Calu3 (cell line): ENCODE data around the gene TBX2. TPM values are rescaled to one million over a fixed set of nuclear protein-coding genes. Genes with fewer than 3 reads are reported as not detected.

Experiments
- BruUV-seq: library from RNA; stranded (reverse); fragments of 400-500 nt; replicated peaks from 2 replicates; lab custom pipeline; 2021; lab: Mats Ljungman, UMichigan
- CTCF ChIA-PET: fragments of 300-600 bp; sonication (Branson Sonifier 250); formaldehyde crosslinking; loops from one replicate; lab custom pipeline; 2022; ENCODE audit warnings: antibody characterized with exemption; lab: Charles Lee
- DNase-seq: peaks from one replicate; pipeline ENCODE4 v3.0.0; 2022
- H3K27ac Mint-ChIP-seq: one replicate; pipeline ENCODE4 v1.8.0; 2022; ENCODE audit warnings: mixed read lengths; ENCODE audit not compliant: unreplicated experiment
- H3K27me3 Mint-ChIP-seq: one replicate; pipeline ENCODE4 v1.8.0; 2022; ENCODE audit warnings: mixed read lengths; ENCODE audit not compliant: unreplicated experiment
- H3K36me3 Mint-ChIP-seq: one replicate; pipeline ENCODE4 v1.8.0; 2022; ENCODE audit warnings: mild to moderate bottlenecking, moderate library complexity, mixed read lengths; ENCODE audit not compliant: insufficient read depth, unreplicated experiment
- H3K4me1 Mint-ChIP-seq: one replicate; pipeline ENCODE4 v1.8.0; 2022; ENCODE audit warnings: mild to moderate bottlenecking, low read depth, mixed read lengths; ENCODE audit not compliant: unreplicated experiment
- H3K4me3 Mint-ChIP-seq: one replicate; pipeline ENCODE4 v1.8.0; 2022; ENCODE audit warnings: mild to moderate bottlenecking, low read depth, moderate library complexity, mixed read lengths; ENCODE audit not compliant: unreplicated experiment
- H3K9me3 Mint-ChIP-seq: one replicate; pipeline ENCODE4 v1.8.0; 2022; ENCODE audit warnings: low read depth, mixed read lengths; ENCODE audit not compliant: unreplicated experiment
- CTCF ChIP-seq: fragments of 200-600 bp; IDR thresholded peaks from one replicate; pipeline ENCODE4 v1.8.0; 2022; ENCODE audit warnings: antibody characterized with exemption; ENCODE audit not compliant: unreplicated experiment
- intact Hi-C: fragments of 100-400 bp; cut with micrococcal nuclease; formaldehyde crosslinking; loops from one replicate; pipeline ENCODE4 v1.10.0; 2022; ENCODE audit not compliant: unreplicated experiment
- total RNA-seq: library from RNA; stranded (reverse); gene quantifications from 2 replicates; pipeline ENCODE4 v1.2.3, GENCODE V29; 2022

Gene TBX2
- total RNA-seq, 1 experiment from 2014 or later, result 0.14 TPM

GRCh38 chr17:61416211-61416539 is 16.5 kb downstream of the TBX2 start:
- peaks cover 28% of the 10 kb centered on the region for H3K27me3 Mint-ChIP-seq
- no peaks in the 10 kb centered on the region for H3K9me3 Mint-ChIP-seq
- CTCF ChIA-PET, result interaction anchor here (1.2 kb wide), 1 partner anchor 159 kb away, joined by 5 read pairs; no protein-coding TSS in a partner anchor
- intact Hi-C loops, result no loop called here
- peaks cover 10% of the 10 kb centered on the region for H3K36me3 Mint-ChIP-seq
- no peak overlapping the region for H3K27ac Mint-ChIP-seq
- H3K4me3 Mint-ChIP-seq, result no peak overlapping the region
- TF ChIP-seq CTCF, result no peak
- BruUV-seq, result no TSS peak
- no peak for DNase-seq
- no peaks in the 10 kb centered on the region for H3K4me1 Mint-ChIP-seq

DNA sequence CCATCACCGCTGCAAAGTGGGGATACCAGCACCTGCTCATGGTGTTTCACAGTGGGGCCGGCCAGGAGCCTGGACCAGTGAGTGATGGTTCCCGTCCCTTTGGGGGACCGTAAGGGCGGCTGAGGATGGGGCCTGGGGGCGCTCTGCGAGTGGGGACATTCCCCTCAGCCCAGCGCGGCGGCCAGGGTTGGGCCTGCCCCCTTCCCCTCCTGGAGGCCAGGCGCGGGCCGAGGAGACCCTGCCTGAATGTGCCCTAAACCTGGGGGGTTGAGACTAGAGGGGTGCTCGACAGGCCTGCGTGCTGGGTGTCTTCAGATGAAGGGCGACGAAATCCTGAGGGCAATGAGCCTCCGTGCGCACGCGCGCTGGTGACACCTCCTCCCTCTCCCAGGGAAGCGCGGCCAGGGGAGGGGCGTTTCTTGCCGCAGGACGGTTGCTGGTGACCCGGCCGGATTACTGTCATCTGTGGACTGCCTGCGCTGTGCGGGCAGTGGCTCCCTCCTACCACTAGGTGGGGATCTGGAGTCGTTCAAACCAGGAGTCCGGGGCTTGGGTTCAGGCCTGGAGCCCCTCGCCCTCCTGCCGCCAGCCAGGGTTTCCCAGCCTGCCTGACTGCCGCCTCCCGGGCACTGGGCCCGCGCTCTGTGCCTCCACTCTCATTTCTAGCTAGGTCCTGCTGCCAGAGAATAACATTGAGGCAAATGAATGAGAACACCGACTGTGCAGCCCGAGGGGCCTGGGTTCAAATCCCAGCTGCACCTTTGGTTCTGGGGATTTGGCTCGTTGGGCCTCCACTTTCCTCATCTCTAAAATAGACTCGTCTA is 17.1 kb downstream of the TBX2 start:
- Mint-ChIP-seq H3K4me1 (no peaks in the 10 kb centered on the region), H3K36me3 (peaks cover 5% of the 10 kb centered on the region), H3K27me3 (peaks cover 33% of the 10 kb centered on the region), H3K27ac (no peak overlapping the region), H3K9me3 (no peaks in the 10 kb centered on the region), H3K4me3 (no peak overlapping the region)
- peak; percentile 74 for DNase-seq
- intact Hi-C loops, result no loop called here
- CTCF ChIA-PET, result interaction anchor here (1.2 kb wide), 1 partner anchor 158 kb away, joined by 5 read pairs; no protein-coding TSS in a partner anchor
- BruUV-seq, result no TSS peak
- peak; percentile 88 for TF ChIP-seq CTCF

GRCh38 chr17:61418449-61418848 is 18.8 kb downstream of the TBX2 start:
- H3K4me3 Mint-ChIP-seq, result no peak overlapping the region
- intact Hi-C loops, result loop anchor here (2.0 kb wide), 1 partner anchor 132 kb away; no protein-coding TSS in a partner anchor
- no peak overlapping the region for H3K27ac Mint-ChIP-seq
- H3K36me3 Mint-ChIP-seq, result no peaks in the 10 kb centered on the region
- peaks cover 44% of the 10 kb centered on the region for H3K27me3 Mint-ChIP-seq
- no peaks in the 10 kb centered on the region for H3K9me3 Mint-ChIP-seq
- CTCF ChIA-PET, result interaction anchor here (0.5 kb wide), 1 partner anchor 634 kb away, joined by 6 read pairs; no protein-coding TSS in a partner anchor
- no TSS peak for BruUV-seq
- no peak for TF ChIP-seq CTCF
- no peak for DNase-seq
- H3K4me1 Mint-ChIP-seq, result no peaks in the 10 kb centered on the region

GRCh38 chr17:61419496-61420046 is 19.9 kb downstream of the TBX2 start:
- no peak for DNase-seq
- Mint-ChIP-seq H3K36me3 (no peaks in the 10 kb centered on the region), H3K27me3 (peaks cover 44% of the 10 kb centered on the region), H3K9me3 (no peaks in the 10 kb centered on the region), H3K4me3 (no peak overlapping the region), H3K4me1 (no peaks in the 10 kb centered on the region), H3K27ac (no peak overlapping the region)
- CTCF ChIA-PET, result no interaction called here
- TF ChIP-seq CTCF, result no peak
- no TSS peak for BruUV-seq
- intact Hi-C loops, result loop anchor here (2.0 kb wide), 1 partner anchor 131 kb away; no protein-coding TSS in a partner anchor
